Stimulated activated CD4-positive, alpha-beta T cell treated with anti-CD3 and anti-CD28 coated beads, Interleukin-4, amount 100 ng/mL, for 48 hours (primary cell): Measurements from ENCODE around the gene ERICH2.
"Not testable (repeated sequence)": the region's sequence is repeated elsewhere in the genome, so short reads cannot be mapped to it uniquely, and the experiment has no call there.

Source experiments
- DNase-seq, 2 donors: peaks; one replicate each; pipeline ENCODE4 v3.0.0-alpha.2; 2020; ENCODE audit warnings: low read depth in 2 of 2

The ERICH2 gene, protein sequence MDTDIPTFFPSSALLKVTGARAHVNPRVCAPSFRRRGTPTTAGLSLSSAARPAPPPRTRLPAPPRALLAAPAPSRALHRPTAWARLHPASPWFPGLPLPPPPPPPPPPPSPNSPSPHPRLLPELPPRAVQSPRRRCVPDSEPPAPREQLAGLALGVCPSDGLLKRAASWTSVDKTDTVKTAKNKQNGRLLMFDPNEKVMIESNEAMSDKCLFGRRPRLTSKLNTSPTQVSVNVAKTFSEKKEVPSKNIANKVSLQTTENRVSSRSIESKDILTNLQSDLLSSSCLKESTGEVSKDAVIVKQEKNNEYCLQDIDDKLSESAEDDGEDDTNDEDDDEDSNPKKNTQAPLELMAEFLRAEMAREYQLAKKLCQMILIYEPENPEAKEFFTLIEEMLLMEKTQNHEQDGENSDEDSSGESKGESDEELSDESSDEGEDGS

DNA sequence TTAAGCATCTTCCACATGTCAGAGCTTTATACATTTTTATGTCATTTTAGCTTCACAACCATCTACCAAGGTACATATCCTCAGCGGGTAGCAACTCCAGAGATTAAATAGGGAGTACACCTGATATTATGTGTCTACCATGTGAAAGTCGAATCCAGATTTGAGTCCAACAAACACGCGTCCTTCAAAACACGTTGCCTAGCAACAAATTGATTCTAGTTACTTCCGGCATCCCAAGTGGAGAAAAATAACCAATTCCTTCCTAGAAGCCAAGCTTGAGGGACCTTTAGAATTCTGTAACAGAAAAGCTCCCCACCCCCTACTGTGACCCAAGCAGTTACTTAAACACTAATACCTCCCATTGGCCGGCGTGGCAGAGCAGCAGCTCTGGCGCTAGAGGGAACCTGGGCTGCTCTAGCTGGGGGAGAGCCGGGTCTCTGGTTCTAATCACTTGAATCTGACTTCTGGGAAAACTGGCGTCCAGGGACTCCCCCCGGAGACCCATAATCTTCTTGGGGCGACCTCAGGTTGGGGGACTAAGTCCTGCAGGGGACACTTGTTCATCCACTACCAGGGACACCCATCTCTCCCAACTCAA is at the start of gene ERICH2:
Gene ERICH2, plus strand, starts transcription at position 371 of the 598 bp plus-strand sequence. CDS start 304 bp downstream, outside the sequence.
- DNase-seq, result peak; percentile 25 to 29

DNA sequence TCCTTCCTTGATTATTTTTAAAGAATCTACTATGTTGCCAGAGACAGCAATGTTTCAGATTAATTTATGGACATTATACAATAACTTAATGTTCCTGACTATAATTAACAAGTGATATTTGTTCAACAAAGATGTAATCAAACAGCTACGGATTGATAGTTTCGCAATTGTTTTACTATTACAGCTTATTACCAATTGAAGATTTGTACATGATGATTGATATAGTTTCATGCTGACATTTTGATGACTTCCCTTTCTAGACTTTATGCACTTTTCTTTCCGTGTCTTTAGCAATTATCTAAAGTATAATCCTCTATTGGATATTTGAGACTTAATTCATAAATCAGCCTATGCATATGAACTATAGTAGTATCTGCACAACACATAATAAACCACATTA is 48.5 kb upstream of the ERICH2 start:
- DNase-seq, result no peak

DNA sequence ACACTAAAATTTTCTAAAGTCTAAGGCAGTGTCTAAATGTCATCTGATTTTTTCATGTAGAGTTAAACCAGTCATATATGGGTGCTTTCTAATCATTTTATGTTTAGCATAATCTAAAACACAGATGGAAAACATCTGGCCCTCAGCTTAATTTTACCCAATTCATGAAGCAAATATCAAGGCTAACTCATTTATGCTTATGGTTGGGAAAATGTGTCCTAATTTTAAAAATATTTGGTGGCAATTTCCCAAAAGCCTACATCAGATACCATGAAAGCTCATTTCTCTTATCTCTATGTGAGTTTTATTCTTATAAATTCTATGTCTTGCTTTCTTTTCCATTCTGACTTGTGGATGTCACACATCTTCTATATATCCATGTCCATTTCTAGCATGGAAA is 47.9 kb upstream of the ERICH2 start:
- DNase-seq, result no peak

DNA sequence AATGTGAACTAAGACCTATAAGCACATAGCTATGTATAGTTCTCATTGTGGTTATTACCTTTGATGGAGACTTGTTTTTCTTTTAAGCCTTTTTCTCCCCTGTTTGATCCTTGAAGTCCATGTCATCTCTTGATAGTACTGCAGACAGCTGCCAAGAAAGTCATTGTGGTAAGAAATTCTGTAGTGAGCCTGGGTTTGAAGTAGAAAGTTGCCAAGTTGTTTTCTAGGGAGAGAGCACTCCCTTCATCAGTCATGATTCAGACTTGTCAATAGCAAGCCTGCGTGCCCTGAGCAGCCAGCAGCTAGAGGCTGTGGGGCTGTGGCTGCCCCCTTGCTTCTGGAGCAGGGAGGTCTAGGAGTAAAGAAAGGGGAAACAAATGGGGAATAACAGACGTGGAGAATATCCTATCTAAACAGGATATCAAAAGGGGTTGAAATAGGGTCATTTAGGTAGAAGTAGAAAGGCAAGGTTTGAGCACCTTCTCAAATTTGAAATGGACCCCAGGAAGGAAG is 46.7 kb upstream of the ERICH2 start:
- DNase-seq, result no peak

DNA sequence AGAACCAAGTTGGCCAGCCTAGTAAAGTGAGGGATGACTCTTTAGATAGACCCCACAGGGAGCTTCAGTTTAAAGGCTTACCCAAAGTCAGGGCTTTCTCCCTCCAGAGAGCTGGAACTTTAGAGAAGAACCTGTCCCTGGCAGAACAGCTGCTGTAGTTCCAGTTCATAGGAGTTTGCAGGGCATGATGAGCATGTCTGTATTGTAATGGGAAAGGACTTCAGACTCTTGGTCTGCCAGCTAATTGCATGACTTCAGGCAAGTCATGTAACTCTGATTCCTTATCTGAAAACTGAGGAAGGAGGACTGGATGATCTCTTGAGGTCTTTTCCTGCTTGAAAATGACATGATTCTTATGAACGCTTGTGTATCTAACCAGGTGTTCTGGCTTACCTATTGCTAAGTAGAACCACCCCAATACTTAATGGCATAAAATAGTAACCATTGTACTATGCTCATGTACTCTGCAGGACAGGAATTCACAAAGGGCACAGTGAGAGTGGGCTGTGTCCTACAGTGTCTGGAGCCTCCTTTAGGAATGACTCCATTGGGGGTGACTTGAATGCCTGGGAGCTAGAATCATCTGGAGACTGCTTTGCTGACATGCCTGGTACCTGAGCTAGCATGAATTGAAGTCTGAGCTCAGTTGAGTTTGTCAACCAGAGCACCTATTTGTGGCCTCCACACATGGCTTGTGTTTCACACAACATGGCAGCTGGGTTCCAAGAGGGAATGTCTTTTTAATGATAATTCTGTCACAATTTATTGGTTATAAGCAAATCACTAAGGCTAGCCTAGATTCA is 36.2 kb upstream of the ERICH2 start:
- DNase-seq, result no peak

DNA sequence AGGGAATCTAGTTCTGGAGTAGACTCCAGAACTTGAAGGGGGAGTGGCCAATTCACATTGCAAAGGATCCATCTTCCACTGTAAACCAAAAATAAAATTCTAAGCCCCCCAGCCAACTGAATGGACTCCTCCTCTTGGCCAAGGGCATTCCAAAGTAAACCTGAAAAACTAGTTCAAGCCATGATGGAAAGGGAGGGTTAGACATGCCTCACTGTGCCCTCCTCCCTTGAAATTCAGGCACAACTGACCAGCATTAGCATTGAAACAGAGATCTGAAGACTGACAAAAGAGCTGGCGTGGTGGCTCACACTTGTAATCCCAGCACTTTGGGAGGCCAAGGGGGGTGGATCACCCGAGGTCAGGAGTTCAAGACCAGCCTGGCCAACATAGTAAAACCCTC is 35.6 kb upstream of the ERICH2 start:
- not testable (repeated sequence) for DNase-seq

DNA sequence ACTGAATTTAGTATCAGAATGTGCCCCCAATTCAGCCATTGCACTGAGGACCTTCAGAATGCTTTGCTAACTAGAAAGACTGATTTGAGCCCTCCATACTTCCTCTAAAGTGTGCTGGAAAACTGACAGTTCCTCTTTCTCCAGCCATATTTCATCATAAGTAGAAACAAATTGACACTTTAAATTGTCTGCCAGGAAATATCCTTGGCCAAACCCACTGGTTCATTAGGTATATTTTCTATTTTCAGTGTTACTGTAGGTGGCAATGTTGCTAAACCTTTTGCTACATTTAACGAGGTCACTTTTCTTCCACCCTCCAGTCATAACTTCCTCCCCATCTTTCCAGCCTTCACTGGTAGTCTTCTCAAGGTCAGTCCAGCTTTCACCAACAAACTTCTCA is 33.5 kb upstream of the ERICH2 start:
- DNase-seq, result no peak

DNA sequence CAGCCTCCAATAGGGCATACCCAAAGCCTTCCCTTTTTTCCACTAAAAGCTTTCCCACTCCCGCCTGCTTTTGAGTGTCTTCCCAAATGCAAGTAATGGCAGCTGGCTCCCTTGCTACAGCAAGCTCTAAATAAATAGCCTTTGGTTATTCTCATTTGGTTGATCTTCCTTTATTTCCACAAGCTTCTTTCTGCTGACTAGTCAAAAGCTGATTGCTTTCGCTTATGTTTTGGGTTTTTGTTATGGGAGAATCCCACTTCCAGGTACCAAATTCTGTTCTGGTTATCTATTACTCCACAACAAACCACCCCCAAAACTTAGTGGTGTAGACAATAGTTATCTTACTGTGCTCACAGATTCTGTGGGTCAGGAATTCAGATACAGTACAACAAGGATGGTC is 32.8 kb upstream of the ERICH2 start:
- DNase-seq, result no peak

DNA sequence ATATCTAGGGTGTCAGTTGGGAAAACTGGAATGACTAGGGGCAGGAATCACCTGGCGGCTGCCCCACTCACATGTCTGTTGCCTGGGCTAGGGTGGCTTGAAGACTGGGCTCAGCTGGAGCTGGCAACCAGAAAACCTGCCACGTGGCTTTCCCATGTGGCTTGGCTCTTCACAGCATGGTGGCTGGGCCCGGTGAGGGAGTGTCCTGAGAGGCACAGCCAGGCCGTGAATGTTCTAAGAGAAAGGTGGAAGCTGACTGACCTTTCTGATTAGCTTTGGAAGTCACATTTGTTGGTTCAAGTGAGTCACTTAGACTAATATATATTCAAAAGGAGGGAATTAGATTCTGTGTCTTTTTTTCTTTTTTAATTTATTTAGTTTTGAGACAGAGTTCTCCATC is 32.4 kb upstream of the ERICH2 start:
- no peak for DNase-seq

DNA sequence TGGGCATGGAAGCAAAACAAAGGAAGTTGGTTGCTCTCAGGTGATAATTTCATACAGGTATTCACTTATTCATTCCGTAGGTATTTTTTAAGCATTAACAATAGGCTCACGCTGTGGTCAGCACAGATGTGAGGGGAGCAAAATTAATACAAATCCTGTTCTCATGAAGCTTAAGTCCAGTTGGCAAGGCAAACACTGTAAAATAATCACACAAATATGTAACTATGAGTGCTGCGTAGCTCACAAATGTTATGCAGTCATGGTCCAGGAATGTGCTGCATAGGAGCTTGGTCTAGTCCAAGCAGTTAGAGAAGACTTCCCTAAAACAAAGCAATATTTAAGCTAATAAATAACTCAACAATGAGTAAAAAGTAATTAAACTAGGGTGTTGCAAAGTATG is 31.1 kb upstream of the ERICH2 start:
- DNase-seq, result no peak

DNA sequence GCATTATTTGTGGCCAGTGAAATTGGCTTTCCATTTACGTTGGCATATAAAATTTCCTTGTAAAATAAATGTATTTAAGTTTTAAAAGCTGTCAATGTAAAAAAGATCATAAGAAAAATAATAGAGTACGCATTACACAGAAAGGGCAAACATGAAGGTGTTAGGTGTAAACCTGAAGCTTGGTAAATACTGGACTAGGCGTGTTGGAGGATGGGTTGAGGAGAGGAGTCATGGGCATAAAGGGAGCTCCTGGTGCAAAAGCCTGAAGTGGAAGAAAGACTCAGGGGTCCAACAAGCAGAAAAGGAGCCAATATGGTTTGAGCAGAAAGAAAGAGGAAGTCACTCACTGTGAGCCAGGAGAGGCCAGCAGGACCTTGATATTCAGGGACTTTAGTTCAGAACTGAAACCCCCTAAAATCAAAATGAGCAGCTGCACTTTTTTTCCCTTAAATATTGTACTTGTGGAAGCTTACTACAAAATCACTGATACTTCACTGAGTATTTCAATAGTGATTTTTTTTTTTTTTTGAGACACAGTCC is 30.6 kb upstream of the ERICH2 start:
- DNase-seq, result no peak

DNA sequence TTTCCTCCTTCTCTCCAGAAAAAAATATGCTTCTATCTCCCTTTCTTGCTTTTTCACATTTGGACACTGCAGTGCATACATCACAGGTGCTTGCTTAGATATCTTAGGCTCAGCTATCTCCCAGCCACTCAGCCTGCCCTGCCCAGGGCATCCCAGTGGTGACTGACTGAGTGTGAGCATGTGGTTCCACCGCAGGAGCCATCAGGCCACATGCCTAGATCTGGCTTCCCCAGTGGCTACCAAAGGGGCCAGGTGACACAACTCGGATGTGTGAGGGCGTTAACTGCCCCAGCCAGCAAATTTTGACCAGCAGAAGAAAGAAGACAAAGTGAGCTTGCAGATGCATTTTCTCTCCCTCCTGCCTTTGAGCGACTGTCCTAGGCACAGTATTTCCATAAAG is 29.5 kb upstream of the ERICH2 start:
- no peak for DNase-seq

DNA sequence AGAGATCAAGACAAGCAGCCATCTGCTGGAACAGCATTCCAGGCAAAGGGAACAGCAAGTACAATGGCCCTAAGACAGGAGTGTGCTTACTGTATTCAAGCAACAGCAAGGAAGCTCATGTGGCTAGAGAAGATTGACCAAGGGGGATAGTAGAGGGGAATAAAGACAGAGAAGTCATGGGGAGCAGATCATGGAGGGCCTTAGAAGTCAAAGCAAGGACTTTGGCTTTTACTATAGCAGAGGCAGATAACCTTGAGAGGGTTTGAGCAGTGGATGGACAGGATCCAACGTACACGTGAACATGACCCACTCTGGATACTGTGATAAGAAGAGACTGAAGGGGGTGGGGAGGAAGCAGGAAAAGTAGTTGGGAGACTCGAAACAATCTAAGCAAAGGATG is 28.2 kb upstream of the ERICH2 start:
- no peak for DNase-seq

DNA sequence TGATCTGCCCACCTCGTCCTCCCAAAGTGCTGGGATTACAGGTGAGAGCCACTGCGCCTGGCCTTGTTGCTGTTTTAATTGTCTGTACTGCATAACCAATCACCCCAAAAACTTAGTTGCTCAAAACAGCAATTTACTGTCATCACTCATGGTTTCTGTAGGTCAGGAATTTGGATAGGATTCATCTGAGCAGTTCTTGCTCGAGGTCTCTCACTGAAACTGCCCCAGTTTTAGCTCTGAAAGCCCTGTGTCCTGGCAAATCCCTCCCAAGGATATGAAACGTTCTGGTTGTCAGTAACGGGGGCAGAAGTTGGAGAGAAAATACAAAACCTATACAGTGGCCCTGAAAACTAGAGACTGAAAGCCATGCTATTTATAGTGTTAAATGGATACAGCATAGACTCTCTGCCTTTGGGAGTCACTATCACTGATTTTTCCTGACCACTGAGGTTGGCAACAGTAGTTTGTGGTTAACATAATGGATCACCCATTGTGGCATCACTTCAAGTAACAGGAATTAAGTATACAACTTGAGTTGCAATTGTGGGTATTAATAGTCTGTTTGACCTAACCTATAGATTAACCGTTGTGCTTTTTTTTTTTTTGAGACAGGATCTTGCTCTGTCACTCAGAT is 27.2 kb upstream of the ERICH2 start:
- no peak for DNase-seq

DNA sequence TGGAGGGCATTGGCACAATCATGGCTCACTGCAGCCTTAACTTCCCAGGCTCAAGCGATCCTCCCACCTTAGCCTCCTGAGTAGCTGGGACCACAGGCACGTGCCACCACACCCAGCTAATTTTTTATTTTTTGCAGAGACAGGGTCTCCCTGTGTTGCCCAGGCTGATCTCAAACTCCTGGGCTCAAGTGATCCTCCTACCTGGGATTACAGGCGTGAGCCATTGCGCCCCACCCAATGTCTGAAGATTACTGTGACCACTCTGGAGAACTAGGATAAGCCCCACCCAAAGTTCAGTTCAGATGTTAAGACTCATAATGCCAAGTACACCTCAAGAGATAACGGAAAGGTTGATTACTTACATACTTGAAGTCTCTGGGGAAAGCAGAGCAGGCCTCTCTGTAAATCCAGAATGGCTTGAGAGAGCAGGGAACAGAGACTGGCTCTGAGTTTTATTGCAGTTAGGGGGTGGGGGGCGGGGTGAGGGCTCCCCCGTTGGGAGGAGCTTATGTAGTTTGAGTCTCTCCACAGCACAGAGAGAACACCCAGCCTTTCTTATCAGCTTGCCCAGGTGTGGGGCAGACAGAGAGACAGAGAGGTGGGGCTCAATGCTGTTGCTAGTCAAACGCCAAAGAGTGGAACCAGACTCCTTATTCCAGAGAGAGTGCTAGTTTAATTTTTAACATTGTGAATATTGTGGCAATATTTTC is 26.5 kb upstream of the ERICH2 start:
- DNase-seq, result no peak

DNA sequence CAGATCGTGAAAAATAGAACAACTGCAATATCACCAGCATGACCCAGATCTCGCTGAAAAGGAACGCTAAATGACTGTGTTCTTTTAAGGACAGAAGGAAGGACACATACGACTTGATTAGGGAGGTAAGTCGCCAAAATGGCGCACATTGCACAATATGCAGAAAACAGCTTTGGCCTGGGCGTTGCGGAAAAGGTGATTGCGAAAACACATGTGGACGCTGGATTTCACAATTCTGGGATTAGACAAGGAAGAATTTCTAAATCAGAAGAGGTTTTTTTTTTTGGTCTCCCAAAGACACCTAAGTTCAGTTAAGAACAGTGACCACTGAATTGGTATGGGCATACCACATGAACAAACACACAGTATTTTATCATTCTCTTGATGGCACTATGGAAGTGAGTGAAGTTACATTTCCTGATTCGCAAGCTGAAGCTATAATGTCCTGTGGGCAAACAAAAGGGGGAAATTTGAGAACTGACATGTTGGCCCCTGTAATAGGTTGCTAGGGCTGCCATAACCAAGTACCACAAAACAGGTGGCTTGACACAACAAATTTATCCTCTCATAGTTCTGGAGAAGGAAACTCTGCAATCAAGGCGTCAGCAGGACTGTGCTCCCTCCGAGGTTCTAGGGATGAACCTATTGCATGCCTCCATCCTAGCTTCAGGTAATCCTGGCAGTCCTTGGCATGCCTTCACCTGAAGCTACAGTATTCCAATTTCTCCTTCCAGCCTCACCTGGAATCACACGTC is 25.8 kb upstream of the ERICH2 start:
- DNase-seq, result no peak

DNA sequence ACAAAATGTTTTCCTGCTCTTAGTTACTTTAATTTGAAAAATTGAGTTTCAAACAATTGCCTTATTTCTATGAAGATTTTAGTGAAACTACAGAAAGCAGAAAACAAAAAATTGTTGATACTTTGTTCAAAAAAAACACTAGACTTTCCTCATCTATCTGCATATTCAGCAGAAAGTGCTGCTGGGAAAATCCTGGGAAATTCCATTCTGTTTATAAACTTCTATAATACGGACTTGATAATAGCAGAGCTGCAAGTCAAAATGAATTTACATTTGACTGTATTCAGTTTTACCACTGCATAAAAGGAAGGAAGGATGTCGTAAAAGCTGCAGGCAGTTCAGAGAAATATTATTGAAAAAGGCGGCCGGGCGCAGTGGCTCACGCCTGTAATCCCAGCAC is 24.9 kb upstream of the ERICH2 start:
- DNase-seq, result no peak

DNA sequence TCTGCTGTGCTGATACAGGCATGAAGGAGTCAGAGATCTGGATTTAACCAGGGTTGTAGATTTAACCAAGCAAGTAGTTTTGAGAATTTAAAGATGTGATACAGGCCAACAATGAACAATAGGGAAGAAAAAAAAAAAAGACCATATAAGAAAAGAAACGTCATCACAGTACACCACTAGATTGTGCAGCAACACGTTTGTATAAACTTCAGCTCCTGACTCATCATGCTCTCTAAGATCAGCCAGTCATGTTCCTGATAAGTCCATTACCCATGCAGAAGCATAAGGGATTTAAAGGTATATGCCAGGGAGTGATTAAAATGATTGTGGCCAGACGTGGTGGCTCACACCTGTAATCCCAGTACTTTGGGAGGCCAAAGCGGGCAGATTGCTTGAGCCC is 22.3 kb upstream of the ERICH2 start:
- DNase-seq, result no peak

DNA sequence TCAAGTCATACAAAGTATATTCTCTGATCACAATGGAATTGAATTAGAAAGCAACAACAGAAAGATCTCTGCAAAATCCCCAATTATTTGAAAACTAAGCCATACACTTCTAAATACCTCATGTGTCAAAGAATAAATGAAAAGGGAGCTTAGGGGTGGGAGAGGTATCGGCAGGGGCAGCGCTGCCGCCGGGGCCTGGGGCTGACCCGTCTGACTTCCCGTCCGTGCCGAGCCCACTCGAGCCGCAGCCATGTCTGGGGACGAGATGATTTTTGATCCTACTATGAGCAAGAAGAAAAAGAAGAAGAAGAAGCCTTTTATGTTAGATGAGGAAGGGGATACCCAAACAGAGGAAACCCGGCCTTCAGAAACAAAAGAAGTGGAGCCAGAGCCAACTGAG is 18.6 kb upstream of the ERICH2 start:
- not testable (repeated sequence) for DNase-seq

DNA sequence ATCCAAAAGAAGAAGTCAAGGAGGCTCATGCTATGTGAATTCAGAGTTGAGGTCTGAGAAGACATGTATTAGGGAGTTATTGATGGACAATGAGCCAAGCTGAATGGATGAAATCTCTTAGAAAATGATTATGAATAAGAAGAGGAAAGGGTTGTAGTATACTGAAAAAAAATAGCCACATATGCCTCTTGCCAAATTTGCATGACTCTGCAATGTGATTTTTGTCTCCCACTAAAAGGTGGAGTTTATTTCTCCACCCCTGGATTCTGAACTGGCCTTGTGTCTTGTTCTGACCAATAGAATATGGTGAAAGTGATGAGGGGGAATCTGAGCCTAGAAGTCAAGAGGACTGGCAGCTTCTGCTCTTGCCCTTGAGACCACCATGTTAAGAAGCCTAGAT is 8.6 kb upstream of the ERICH2 start:
- DNase-seq, result no peak
